ENCODE data around the gene TSPAN32.
A peak's percentile ranks its signal among the peaks of the same experiment; 100 is the strongest.

Gene TSPAN32

GRCh38 chr11:2289859-2290258 is 12.0 kb upstream of the TSPAN32 start:
- no peak for DNase-seq

- no peak for DNase-seq
Observed at GRCh38 chr11:2290351-2290841, 11.4 kb upstream of the TSPAN32 start.

GRCh38 chr11:2293531-2293971 is 8.3 kb upstream of the TSPAN32 start:
- no peak for DNase-seq

- DNase-seq: no peak
Observed at GRCh38 chr11:2293984-2294925, 7.6 kb upstream of the TSPAN32 start.

GRCh38 chr11:2294926-2295290 is 6.9 kb upstream of the TSPAN32 start:
- DNase-seq: no peak

- no peak for DNase-seq
Observed at GRCh38 chr11:2295971-2296912, 5.6 kb upstream of the TSPAN32 start.

GRCh38 chr11:2296913-2297622 is 4.7 kb upstream of the TSPAN32 start:
- no peak for DNase-seq

GRCh38 chr11:2297623-2298030 is 4.2 kb upstream of the TSPAN32 start:
- DNase-seq: no peak

GRCh38 chr11:2298131-2298794 is 3.5 kb upstream of the TSPAN32 start:
- no peak for DNase-seq

- DNase-seq: peak; percentile 52
Observed at GRCh38 chr11:2298795-2299761, 2.7 kb upstream of the TSPAN32 start.

- DNase-seq: no peak
Observed at GRCh38 chr11:2299773-2300172, 2.0 kb upstream of the TSPAN32 start.

- DNase-seq: no peak
Observed at GRCh38 chr11:2300290-2300935, 1.4 kb upstream of the TSPAN32 start.

GRCh38 chr11:2300936-2301630 is 730 bp upstream of the TSPAN32 start:
- DNase-seq: no peak

- no peak for DNase-seq
Observed at GRCh38 chr11:2302306-2302895, 588 bp downstream of the TSPAN32 start.

GRCh38 chr11:2302896-2303626 is 1.2 kb downstream of the TSPAN32 start:
- DNase-seq: no peak

GRCh38 chr11:2303627-2304505 is 2.1 kb downstream of the TSPAN32 start:
- DNase-seq: no peak

- no peak for DNase-seq
Observed at GRCh38 chr11:2304506-2305139, 2.8 kb downstream of the TSPAN32 start.

Data from NCI-H1436 (cell line).